AG08395 (cell line): Measurements from ENCODE around the gene TOM1L2.

Experiments used
- DNase-seq: peaks from one replicate; pipeline ENCODE4 v3.0.0; 2012; ENCODE audit warnings: mixed read lengths, low spot score

Gene TOM1L2

GRCh38 chr17:17848311-17849082 lies 123.7 kb downstream of the TOM1L2 start:
- no peak for DNase-seq

GRCh38 chr17:17847726-17848125 lies 124.5 kb downstream of the TOM1L2 start:
- DNase-seq, result no peak

- DNase-seq, result no peak
Measured at GRCh38 chr17:17847118-17847689, 125.0 kb downstream of the TOM1L2 start.

GRCh38 chr17:17846645-17847044 lies 125.6 kb downstream of the TOM1L2 start:
- no peak for DNase-seq

- no peak for DNase-seq
Measured at GRCh38 chr17:17846003-17846402, 126.2 kb downstream of the TOM1L2 start.

GRCh38 chr17:17845046-17845775 lies 127.0 kb downstream of the TOM1L2 start:
- DNase-seq, result no peak

GRCh38 chr17:17844500-17844899 lies 127.7 kb downstream of the TOM1L2 start:
- DNase-seq, result no peak

- no peak for DNase-seq
Measured at GRCh38 chr17:17844079-17844478, 128.1 kb downstream of the TOM1L2 start.

GRCh38 chr17:17843096-17843495 lies 129.1 kb downstream of the TOM1L2 start:
- no peak for DNase-seq

GRCh38 chr17:17842111-17842876 lies 129.9 kb downstream of the TOM1L2 start:
- no peak for DNase-seq

GRCh38 chr17:17841601-17842025 lies 130.6 kb downstream of the TOM1L2 start:
- no peak for DNase-seq

- DNase-seq, result peak; percentile 38
Measured at GRCh38 chr17:17840751-17841591, 131.2 kb downstream of the TOM1L2 start.

- DNase-seq, result peak; percentile 93
Measured at GRCh38 chr17:17839791-17840707, 132.2 kb downstream of the TOM1L2 start.

- DNase-seq, result peak; percentile 19
Measured at GRCh38 chr17:17837966-17838962, 133.9 kb downstream of the TOM1L2 start.

- DNase-seq, result peak; percentile 74
Measured at GRCh38 chr17:17837380-17837821, 134.8 kb downstream of the TOM1L2 start.

- DNase-seq, result peak; percentile 52
Measured at GRCh38 chr17:17836818-17837379, 135.3 kb downstream of the TOM1L2 start, which contains the start of gene SREBF1. SREBF1 (minus strand) TSS chr17:17836986; CDS start chr17:17836817, 169 bp downstream.

- peak; percentile 97 for DNase-seq
Measured at GRCh38 chr17:17836250-17836817, 135.9 kb downstream of the TOM1L2 start.
